Breast epithelium (tissue), 4 donors: ENCODE results near the gene AP3S2. TPM values are rescaled to one million over a fixed set of nuclear protein-coding genes. Genes with fewer than 3 reads are reported as not detected.

Experiments
- DNase-seq, 2 donors: peaks; one replicate each; pipeline ENCODE4 v3.0.0-alpha.2; 2019; ENCODE audit warnings: low spot score in 2 of 2
- H3K27ac ChIP-seq, 2 donors: fragments of 200-600 bp; sonication (generic) in 1 of 2; one replicate each; pipeline ENCODE4 v1.5.1; 2016 to 2019; ENCODE audit warnings: mild to moderate bottlenecking in 1 of 2
- H3K27me3 ChIP-seq, 2 donors: fragments of 200-600 bp; sonication (generic) in 1 of 2; one replicate each; pipeline versions ENCODE4 v1.5.1 to v1.6.0; 2017 to 2019; ENCODE audit warnings: control low read depth in 1 of 2, mild to moderate bottlenecking in 1 of 2
- H3K36me3 ChIP-seq: fragments of 200-600 bp; one replicate; pipeline ENCODE4 v1.5.1; 2019
- H3K4me1 ChIP-seq, 2 donors: fragments of 200-600 bp; sonication (generic); one replicate each; pipeline ENCODE4 v1.5.1; 2016 to 2019; ENCODE audit warnings: control low read depth in 1 of 2
- H3K4me3 ChIP-seq, 3 donors: fragments of 200-600 bp; sonication (generic); 1 replicate in 2 of 3; 2 replicates in 1 of 3; pipeline ENCODE4 v1.5.1; 2016 to 2019; ENCODE audit warnings: mild to moderate bottlenecking in 3 of 3, moderate library complexity in 2 of 3
- H3K9me3 ChIP-seq, 2 donors: fragments of 200-600 bp; sonication (generic) in 1 of 2; one replicate each; pipeline ENCODE4 v1.5.1; 2016 to 2019; ENCODE audit warnings: control low read depth in 1 of 2
- CTCF ChIP-seq, 3 donors: fragments of 450-650 bp; IDR thresholded peaks; one replicate each; pipeline ENCODE4 v1.5.1; 2016 to 2017; ENCODE audit warnings: antibody characterized with exemption in 3 of 3, mild to moderate bottlenecking in 3 of 3, moderate library complexity in 3 of 3
- POLR2A ChIP-seq: fragments of 450-650 bp; IDR thresholded peaks from one replicate; pipeline ENCODE4 v1.6.1; 2016; ENCODE audit warnings: antibody characterized with exemption, mild to moderate bottlenecking, moderate library complexity
- POLR2AphosphoS5 ChIP-seq, 3 donors: sonication (generic); formaldehyde crosslinking; IDR thresholded peaks; one replicate each; pipeline ENCODE4 v1.6.1; 2017; ENCODE audit warnings: antibody characterized with exemption in 3 of 3
- intact Hi-C: fragments of 100-400 bp; cut with DNase I; formaldehyde crosslinking; loops from one replicate; pipeline ENCODE4 v1.15.1; 2023; ENCODE audit warnings: low total_unique reads
- total RNA-seq, 3 donors: library from RNA; depleted of rRNA; stranded (reverse); fragments of >200 nt; gene quantifications; one replicate each; pipeline ENCODE4 v1.1.0, GENCODE V29; 2016

The AP3S2 gene
- total RNA-seq, 3 donors from 2014 or later: 37.4 to 57.4 (median 52.8) TPM

- Histone ChIP-seq H3K4me3 (no peak overlapping the region), H3K4me1 (peaks cover 0 to 7% of the 10 kb centered on the region in 2 donors), H3K9me3 (no peaks in the 10 kb centered on the region), H3K27ac (peak overlapping the region in 1 of 2 donors; percentile 81), H3K36me3 (no peaks in the 10 kb centered on the region), H3K27me3 (no peaks in the 10 kb centered on the region)
- TF ChIP-seq CTCF (IDR thresholded peaks at IDR 0.05) (no peak), POLR2A (no peak), POLR2AphosphoS5 (IDR thresholded peaks at IDR 0.05) (no peak)
- no peak for DNase-seq
- intact Hi-C loops: no loop called here
Measured at GRCh38 chr15:89847101-89847500, 46.7 kb downstream of the AP3S2 start.

- H3K4me3 ChIP-seq: no peak overlapping the region
- TF ChIP-seq POLR2AphosphoS5 (IDR thresholded peaks at IDR 0.05) (peak in 1 of 3 donors; percentile 27), CTCF (IDR thresholded peaks at IDR 0.05) (no peak)
- peaks cover 0 to 7% of the 10 kb centered on the region in 2 donors for H3K4me1 ChIP-seq
- no peaks in the 10 kb centered on the region for H3K27me3 ChIP-seq
- intact Hi-C loops: no loop called here
- H3K36me3 ChIP-seq: no peaks in the 10 kb centered on the region
- H3K27ac ChIP-seq: peak overlapping the region; percentile 62 to 81
- H3K9me3 ChIP-seq: no peaks in the 10 kb centered on the region
- DNase-seq: no peak
Measured at GRCh38 chr15:89845305-89845893, 48.4 kb downstream of the AP3S2 start.

GRCh38 chr15:89841962-89842361 is 51.8 kb downstream of the AP3S2 start:
- no peak for DNase-seq
- intact Hi-C loops: no loop called here
- no peak overlapping the region for H3K27ac ChIP-seq

GRCh38 chr15:89841306-89841705 is 52.5 kb downstream of the AP3S2 start:
- intact Hi-C loops: no loop called here
- TF ChIP-seq POLR2A: no peak
- TF ChIP-seq POLR2AphosphoS5 (IDR thresholded peaks at IDR 0.05): no peak
- no peak overlapping the region for H3K27ac ChIP-seq
- H3K36me3 ChIP-seq: no peaks in the 10 kb centered on the region
- DNase-seq: no peak
- peaks cover 15 to 32% of the 10 kb centered on the region in 2 donors for H3K4me1 ChIP-seq
- no peaks in the 10 kb centered on the region for H3K27me3 ChIP-seq
- H3K9me3 ChIP-seq: no peaks in the 10 kb centered on the region
- no peak overlapping the region for H3K4me3 ChIP-seq

More at GRCh38 chr15:89841962-89842361, 51.8 kb downstream of the AP3S2 start:
- H3K4me1 ChIP-seq: peaks cover 13 to 32% of the 10 kb centered on the region in 2 donors
- H3K4me3 ChIP-seq: no peak overlapping the region
- H3K27me3 ChIP-seq: no peaks in the 10 kb centered on the region
- no peak for TF ChIP-seq POLR2A
- no peak for TF ChIP-seq CTCF (IDR thresholded peaks at IDR 0.05)
- no peak for TF ChIP-seq POLR2AphosphoS5 (IDR thresholded peaks at IDR 0.05)
- H3K36me3 ChIP-seq: no peaks in the 10 kb centered on the region
- no peaks in the 10 kb centered on the region for H3K9me3 ChIP-seq

GRCh38 chr15:89839167-89839810 is 54.5 kb downstream of the AP3S2 start:
- Histone ChIP-seq H3K27me3 (no peaks in the 10 kb centered on the region), H3K9me3 (no peaks in the 10 kb centered on the region), H3K4me1 (peaks cover 15 to 25% of the 10 kb centered on the region in 2 donors), H3K36me3 (no peaks in the 10 kb centered on the region), H3K27ac (peak overlapping the region; percentile 88 to 98), H3K4me3 (no peak overlapping the region)
- intact Hi-C loops: no loop called here
- TF ChIP-seq POLR2A: no peak
- no peak for DNase-seq

GRCh38 chr15:89837830-89838178 is 56.0 kb downstream of the AP3S2 start:
- H3K36me3 ChIP-seq: no peaks in the 10 kb centered on the region
- no peak for DNase-seq
- no peaks in the 10 kb centered on the region for H3K27me3 ChIP-seq
- peaks cover 15 to 25% of the 10 kb centered on the region in 2 donors for H3K4me1 ChIP-seq
- TF ChIP-seq POLR2AphosphoS5 (IDR thresholded peaks at IDR 0.05) (no peak), CTCF (IDR thresholded peaks at IDR 0.05) (no peak), POLR2A (no peak)
- H3K4me3 ChIP-seq: peak overlapping the region in 1 of 3 donors; percentile 39
- H3K9me3 ChIP-seq: no peaks in the 10 kb centered on the region
- H3K27ac ChIP-seq: peak overlapping the region; percentile 88 to 98
- intact Hi-C loops: no loop called here
